ENCODE results near the gene CDC42. TPM values are rescaled to one million over a fixed set of nuclear protein-coding genes. Genes with fewer than 3 reads are reported as not detected.

The CDC42 gene
- total and polyA plus RNA-seq, 2 of the 13 experiments (the other 11 are each of a cell fraction or from before 2014, with no cell fraction given) = 138 to 237 TPM

DNA sequence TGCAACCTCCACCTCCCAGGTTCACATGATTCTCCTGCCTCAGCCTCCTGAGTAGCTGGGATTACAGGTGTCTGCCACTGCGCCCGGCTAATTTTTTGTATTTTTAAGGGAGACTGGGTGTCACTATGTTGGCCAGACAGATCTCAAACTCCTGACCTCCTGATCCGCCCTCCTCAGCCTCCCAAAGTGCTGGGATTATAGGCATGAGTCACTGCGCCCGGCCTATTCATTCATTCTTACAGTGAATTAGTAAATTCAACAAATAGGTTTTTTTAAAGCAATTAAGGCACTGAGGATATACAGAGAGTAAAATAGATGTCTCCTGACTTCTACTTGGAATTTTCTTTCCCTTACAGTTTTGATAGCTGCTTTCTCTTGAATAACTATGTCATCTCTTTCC, 43.5 kb downstream of the CDC42 start:
- peaks cover 9% of the 10 kb centered on the region for H4K20me1 ChIP-seq (ENCODE audit: insufficient read depth, low read length)
- DNase-seq (ENCODE audit: low spot score) = no peak
- no peak overlapping the region for H3K27ac ChIP-seq (ENCODE audit: extremely low read length, insufficient read depth, low read length)
- 98% methylated on average over 5 of the region's 5 CpGs for WGBS (ENCODE audit: low lambda C conversion rate)
- H3K9ac ChIP-seq (ENCODE audit: insufficient read depth, low read depth, low read length) = no peak overlapping the region
- H3K27me3 ChIP-seq (ENCODE audit: control insufficient read depth in 1 of 2, insufficient read depth in 2 of 2, low read length in 2 of 2) = no peaks in the 10 kb centered on the region
- intact Hi-C loops (cut with micrococcal nuclease; ENCODE audit: unreplicated experiment) (no loop called here), in situ Hi-C loops (cut with HindIII; ENCODE audit: extremely low pct_ligation_motif_present, low pct_unique_long_range_greater_than_20kb) (no loop called here)
- TF ChIP-seq TMF1 (CRISPR knock-in tag; IDR thresholded peaks at IDR 0.05; ENCODE audit: low read depth) = no peak
- TF ChIP-seq RARG (CRISPR knock-in tag; IDR thresholded peaks at IDR 0.05; ENCODE audit: low read depth) = no peak
- TF ChIP-seq, protein P1, sequence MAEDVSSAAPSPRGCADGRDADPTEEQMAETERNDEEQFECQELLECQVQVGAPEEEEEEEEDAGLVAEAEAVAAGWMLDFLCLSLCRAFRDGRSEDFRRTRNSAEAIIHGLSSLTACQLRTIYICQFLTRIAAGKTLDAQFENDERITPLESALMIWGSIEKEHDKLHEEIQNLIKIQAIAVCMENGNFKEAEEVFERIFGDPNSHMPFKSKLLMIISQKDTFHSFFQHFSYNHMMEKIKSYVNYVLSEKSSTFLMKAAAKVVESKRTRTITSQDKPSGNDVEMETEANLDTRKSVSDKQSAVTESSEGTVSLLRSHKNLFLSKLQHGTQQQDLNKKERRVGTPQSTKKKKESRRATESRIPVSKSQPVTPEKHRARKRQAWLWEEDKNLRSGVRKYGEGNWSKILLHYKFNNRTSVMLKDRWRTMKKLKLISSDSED (CRISPR knock-in tag; IDR thresholded peaks at IDR 0.05) = no peak
- TF ChIP-seq ZNF432 (CRISPR knock-in tag; IDR thresholded peaks at IDR 0.05; ENCODE audit: borderline replicate concordance) = no peak
- no peak for TF ChIP-seq ZNF292 (CRISPR knock-in tag; IDR thresholded peaks at IDR 0.05; ENCODE audit: borderline replicate concordance, low read depth)
- TF ChIP-seq MED8 (CRISPR knock-in tag; IDR thresholded peaks at IDR 0.05; ENCODE audit: insufficient replicate concordance) = no peak
- TF ChIP-seq NR2F2 (IDR thresholded peaks at IDR 0.05; ENCODE audit: borderline replicate concordance, low read depth) = no peak
- TF ChIP-seq KMT2B (CRISPR knock-in tag; IDR thresholded peaks at IDR 0.05) = no peak
- TF ChIP-seq, protein P2, sequence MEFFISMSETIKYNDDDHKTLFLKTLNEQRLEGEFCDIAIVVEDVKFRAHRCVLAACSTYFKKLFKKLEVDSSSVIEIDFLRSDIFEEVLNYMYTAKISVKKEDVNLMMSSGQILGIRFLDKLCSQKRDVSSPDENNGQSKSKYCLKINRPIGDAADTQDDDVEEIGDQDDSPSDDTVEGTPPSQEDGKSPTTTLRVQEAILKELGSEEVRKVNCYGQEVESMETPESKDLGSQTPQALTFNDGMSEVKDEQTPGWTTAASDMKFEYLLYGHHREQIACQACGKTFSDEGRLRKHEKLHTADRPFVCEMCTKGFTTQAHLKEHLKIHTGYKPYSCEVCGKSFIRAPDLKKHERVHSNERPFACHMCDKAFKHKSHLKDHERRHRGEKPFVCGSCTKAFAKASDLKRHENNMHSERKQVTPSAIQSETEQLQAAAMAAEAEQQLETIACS (CRISPR knock-in tag; IDR thresholded peaks at IDR 0.05) = no peak
- TF ChIP-seq, protein P3, sequence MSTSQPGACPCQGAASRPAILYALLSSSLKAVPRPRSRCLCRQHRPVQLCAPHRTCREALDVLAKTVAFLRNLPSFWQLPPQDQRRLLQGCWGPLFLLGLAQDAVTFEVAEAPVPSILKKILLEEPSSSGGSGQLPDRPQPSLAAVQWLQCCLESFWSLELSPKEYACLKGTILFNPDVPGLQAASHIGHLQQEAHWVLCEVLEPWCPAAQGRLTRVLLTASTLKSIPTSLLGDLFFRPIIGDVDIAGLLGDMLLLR (CRISPR knock-in tag; IDR thresholded peaks at IDR 0.05) = no peak
- no peak for TF ChIP-seq LCORL (IDR thresholded peaks at IDR 0.05)
- no peak for TF ChIP-seq LCORL (CRISPR knock-in tag; IDR thresholded peaks at IDR 0.05)
- TF ChIP-seq FOXO1 (CRISPR knock-in tag; IDR thresholded peaks at IDR 0.05) = no peak
- H3K4me1 ChIP-seq (ENCODE audit: insufficient read depth, low read length) = no peaks in the 10 kb centered on the region
- H3K79me2 ChIP-seq (ENCODE audit: insufficient read depth, low read length) = peaks cover under 1% of the 10 kb centered on the region
- H2AFZ ChIP-seq (ENCODE audit: low read length) = no peak overlapping the region
- H3K36me3 ChIP-seq (replicated peaks in 1 of 2; ENCODE audit: control insufficient read depth in 1 of 2, insufficient read depth in 2 of 2, low read length in 2 of 2) = peaks cover 20 to 61% of the 10 kb centered on the region in 2 experiments
- no TSS peak for BruUV-seq (replicated peaks)
- POLR2A ChIA-PET = no interaction called here
- H3K4me2 ChIP-seq (ENCODE audit: low read depth, low read length) = no peak overlapping the region
- FAIRE-seq = no peak
- no peak for ATAC-seq
- no peaks in the 10 kb centered on the region for H3K9me3 ChIP-seq (ENCODE audit: low read length)
- CTCF ChIA-PET (ENCODE audit: low intra/inter-chr PET ratio, low total read pairs) = no interaction called here
- H3K4me3 ChIP-seq (replicated peaks in 1 of 3; ENCODE audit: insufficient read depth in 1 of 3, low read depth in 2 of 3, low read length in 3 of 3) = no peak overlapping the region

Data from HepG2 (cell line).